Osteocyte (in vitro differentiated cells): ENCODE results near the gene PYROXD2. TPM values are rescaled to one million over a fixed set of nuclear protein-coding genes. Genes with fewer than 3 reads are reported as not detected.

ENCODE experiments used
- DNase-seq: peaks from one replicate; pipeline ENCODE4 v3.0.0; 2021; ENCODE audit warnings: mixed read lengths; ENCODE audit not compliant: unreplicated experiment; ENCODE audit errors: extremely low spot score
- H3K27ac Mint-ChIP-seq: one replicate; pipeline ENCODE4 v1.8.0; 2021; ENCODE audit warnings: mild to moderate bottlenecking, mixed read lengths; ENCODE audit not compliant: unreplicated experiment
- H3K27me3 Mint-ChIP-seq: one replicate; pipeline ENCODE4 v1.8.0; 2021; ENCODE audit warnings: mixed read lengths; ENCODE audit not compliant: unreplicated experiment
- H3K36me3 Mint-ChIP-seq: one replicate; pipeline ENCODE4 v1.8.0; 2021; ENCODE audit warnings: mixed read lengths; ENCODE audit not compliant: unreplicated experiment
- H3K4me1 Mint-ChIP-seq: one replicate; pipeline ENCODE4 v1.8.0; 2021; ENCODE audit warnings: mixed read lengths; ENCODE audit not compliant: unreplicated experiment
- H3K4me3 Mint-ChIP-seq: one replicate; pipeline ENCODE4 v1.8.0; 2021; ENCODE audit warnings: mild to moderate bottlenecking, moderate library complexity, mixed read lengths; ENCODE audit not compliant: unreplicated experiment
- H3K9me3 Mint-ChIP-seq: one replicate; pipeline ENCODE4 v1.8.0; 2021; ENCODE audit warnings: mixed read lengths; ENCODE audit not compliant: unreplicated experiment
- total RNA-seq: library from RNA; stranded (reverse); gene quantifications from 2 replicates; pipeline ENCODE4 v1.2.1, GENCODE V29; 2021
- TF ChIP-seq, protein P1 (sequence below): fragments of 200-600 bp; sonication (generic); IDR thresholded peaks from 2 replicates; pipeline ENCODE4 v1.5.0; 2021; ENCODE audit warnings: antibody characterized with exemption, mild to moderate bottlenecking, moderate library complexity

Gene PYROXD2
- total RNA-seq, 1 donor from 2014 or later: 4.6 TPM

DNA sequence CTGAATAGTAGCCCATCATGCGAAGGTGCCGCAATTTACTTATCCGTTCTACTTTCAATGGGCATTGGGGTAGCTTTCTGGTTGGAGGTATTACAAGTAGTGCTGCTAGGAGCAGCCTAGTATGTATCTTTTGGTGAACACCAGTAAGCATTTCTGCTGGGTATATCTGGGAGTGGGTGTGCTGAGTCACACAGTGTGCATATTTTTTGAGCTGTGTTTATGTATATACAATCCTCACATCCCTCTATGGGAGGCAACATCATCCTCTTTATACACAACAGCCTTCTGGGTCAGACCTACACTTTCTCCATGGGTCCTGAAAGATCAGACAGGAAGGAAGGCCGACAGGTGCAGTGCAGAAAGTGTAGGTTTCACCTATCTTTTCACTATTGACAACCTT is 36.3 kb downstream of the PYROXD2 start:
- H3K4me3 Mint-ChIP-seq: no peak overlapping the region
- no peaks in the 10 kb centered on the region for H3K27me3 Mint-ChIP-seq
- no peaks in the 10 kb centered on the region for H3K9me3 Mint-ChIP-seq
- peaks cover 37% of the 10 kb centered on the region for H3K4me1 Mint-ChIP-seq
- H3K36me3 Mint-ChIP-seq: no peaks in the 10 kb centered on the region
- no peak for DNase-seq
- no peak overlapping the region for H3K27ac Mint-ChIP-seq
- TF ChIP-seq, protein P1, sequence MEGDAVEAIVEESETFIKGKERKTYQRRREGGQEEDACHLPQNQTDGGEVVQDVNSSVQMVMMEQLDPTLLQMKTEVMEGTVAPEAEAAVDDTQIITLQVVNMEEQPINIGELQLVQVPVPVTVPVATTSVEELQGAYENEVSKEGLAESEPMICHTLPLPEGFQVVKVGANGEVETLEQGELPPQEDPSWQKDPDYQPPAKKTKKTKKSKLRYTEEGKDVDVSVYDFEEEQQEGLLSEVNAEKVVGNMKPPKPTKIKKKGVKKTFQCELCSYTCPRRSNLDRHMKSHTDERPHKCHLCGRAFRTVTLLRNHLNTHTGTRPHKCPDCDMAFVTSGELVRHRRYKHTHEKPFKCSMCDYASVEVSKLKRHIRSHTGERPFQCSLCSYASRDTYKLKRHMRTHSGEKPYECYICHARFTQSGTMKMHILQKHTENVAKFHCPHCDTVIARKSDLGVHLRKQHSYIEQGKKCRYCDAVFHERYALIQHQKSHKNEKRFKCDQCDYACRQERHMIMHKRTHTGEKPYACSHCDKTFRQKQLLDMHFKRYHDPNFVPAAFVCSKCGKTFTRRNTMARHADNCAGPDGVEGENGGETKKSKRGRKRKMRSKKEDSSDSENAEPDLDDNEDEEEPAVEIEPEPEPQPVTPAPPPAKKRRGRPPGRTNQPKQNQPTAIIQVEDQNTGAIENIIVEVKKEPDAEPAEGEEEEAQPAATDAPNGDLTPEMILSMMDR: no peak

DNA sequence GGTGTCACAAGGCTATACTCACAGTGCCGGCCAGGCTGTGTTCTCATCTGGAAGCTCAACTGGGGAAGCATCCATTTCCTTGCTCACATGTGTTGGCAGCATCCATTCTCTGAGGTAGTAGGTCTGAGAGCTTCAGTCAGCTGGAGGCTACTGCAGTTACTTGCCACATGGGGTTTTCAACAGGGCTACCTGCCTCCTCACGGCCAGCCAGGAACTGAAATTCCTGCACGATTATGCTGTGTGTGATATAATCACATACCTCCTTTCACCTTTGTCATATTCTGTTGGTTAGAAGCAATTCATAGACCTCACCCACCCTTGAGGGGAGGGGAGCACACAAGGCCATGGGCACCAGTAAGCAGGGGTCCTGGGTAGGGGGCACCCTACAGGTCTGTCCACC is 37.4 kb downstream of the PYROXD2 start:
- H3K27me3 Mint-ChIP-seq: no peaks in the 10 kb centered on the region
- H3K4me1 Mint-ChIP-seq: peaks cover 32% of the 10 kb centered on the region
- TF ChIP-seq, protein P1: no peak
- no peak for DNase-seq
- H3K9me3 Mint-ChIP-seq: no peaks in the 10 kb centered on the region
- no peak overlapping the region for H3K27ac Mint-ChIP-seq
- no peak overlapping the region for H3K4me3 Mint-ChIP-seq
- H3K36me3 Mint-ChIP-seq: no peaks in the 10 kb centered on the region

DNA sequence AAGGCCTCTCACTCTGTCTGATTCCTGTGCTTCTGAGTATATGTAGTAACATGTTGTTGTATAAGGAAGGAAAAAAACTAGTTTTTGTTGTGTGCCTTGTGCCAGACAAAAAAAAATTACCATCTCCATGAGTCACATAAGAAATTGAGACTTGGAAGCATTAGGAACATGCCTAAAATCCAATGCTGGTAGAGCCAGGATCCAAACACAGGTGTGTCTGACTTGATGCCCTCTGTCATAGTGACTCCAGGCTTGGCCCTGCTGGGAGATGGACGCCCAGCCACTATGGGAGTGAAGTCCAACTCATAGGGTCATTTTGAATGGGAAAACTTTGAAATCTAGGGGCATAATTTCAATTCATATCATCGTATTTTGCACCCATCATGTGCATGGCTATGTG is 38.0 kb downstream of the PYROXD2 start:
- no peak for DNase-seq
- Mint-ChIP-seq H3K9me3 (no peaks in the 10 kb centered on the region), H3K4me1 (peaks cover 32% of the 10 kb centered on the region), H3K4me3 (no peak overlapping the region), H3K36me3 (no peaks in the 10 kb centered on the region), H3K27me3 (no peaks in the 10 kb centered on the region), H3K27ac (peak overlapping the region; percentile 38)
- TF ChIP-seq, protein P1: no peak

DNA sequence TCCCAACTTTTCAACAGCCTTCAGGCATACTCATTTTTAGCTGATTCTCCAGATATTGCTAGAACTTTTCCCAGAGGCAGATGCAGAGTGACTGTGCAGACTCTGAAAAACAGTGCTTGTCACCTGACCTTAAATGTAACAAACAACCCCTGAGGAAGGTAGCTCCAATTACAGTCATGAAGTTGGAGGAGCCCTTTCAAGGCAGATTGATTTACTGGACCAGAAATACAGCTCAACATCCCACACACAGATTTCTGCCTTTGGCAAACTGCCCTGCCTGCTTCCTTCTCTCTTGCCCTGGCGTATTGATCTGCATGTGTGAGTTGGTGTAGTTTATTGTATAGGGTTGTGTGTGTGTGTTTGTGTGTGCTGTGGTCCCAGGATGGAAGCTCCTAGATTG is 38.5 kb downstream of the PYROXD2 start:
- DNase-seq: no peak
- H3K9me3 Mint-ChIP-seq: no peaks in the 10 kb centered on the region
- no peaks in the 10 kb centered on the region for H3K36me3 Mint-ChIP-seq
- H3K27me3 Mint-ChIP-seq: no peaks in the 10 kb centered on the region
- TF ChIP-seq, protein P1: no peak
- H3K4me3 Mint-ChIP-seq: no peak overlapping the region
- H3K4me1 Mint-ChIP-seq: peaks cover 32% of the 10 kb centered on the region
- H3K27ac Mint-ChIP-seq: peak overlapping the region; percentile 38

DNA sequence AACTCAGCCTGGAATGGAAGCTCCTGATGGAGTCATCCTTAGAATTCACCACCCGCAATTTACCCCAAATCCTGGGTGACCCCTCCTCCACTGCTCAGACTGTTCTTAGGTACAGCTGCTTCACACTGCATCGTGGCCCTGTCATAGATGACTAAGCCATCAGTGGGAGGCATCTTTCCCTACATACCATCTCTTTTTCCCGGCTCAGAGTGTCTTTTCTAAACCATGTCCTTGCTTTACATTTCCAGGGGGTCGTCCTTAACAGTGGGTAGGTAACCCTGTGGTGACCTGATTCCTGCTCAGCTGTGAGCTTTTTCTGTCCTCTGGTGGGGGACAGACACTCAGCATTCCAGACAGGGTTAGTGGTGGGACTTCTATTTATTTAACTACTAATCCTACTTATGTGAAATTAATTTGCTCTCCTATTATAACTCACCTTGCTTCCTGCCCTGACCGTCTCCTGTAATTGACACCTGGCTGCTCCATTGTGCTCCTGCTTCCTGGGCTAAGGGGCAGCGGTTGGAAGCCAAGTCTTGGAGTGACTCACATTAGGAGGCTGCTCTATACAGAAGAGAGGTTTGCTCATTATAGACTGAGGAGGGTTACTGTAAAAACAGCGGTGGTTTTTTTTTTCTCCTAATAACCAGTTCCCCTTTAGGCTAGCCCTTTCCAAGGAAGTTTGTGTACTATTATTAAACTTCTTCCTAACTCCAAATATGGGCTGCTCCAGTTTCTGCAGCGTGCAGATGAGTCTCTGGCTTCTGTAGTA is 40.6 kb downstream of the PYROXD2 start:
- Mint-ChIP-seq H3K27ac (peak overlapping the region; percentile 29), H3K4me1 (peaks cover 40% of the 10 kb centered on the region), H3K4me3 (no peak overlapping the region), H3K36me3 (no peaks in the 10 kb centered on the region), H3K27me3 (no peaks in the 10 kb centered on the region), H3K9me3 (no peaks in the 10 kb centered on the region)
- no peak for DNase-seq
- TF ChIP-seq, protein P1: no peak
